ENCODE data around the gene PLK2.

The PLK2 gene

GRCh38 chr5:58404734-58405133, 55.2 kb downstream of the PLK2 start:
- DNase-seq (ENCODE audit: insufficient read length, low spot score) = no peak
- FAIRE-seq = no peak
- no peak for TF ChIP-seq POLR2A (IDR thresholded peaks at IDR 0.05; ENCODE audit: low read depth, low read length)
